H1 (cell line): Measurements from ENCODE around the gene IFT25. TPM values are rescaled to one million over a fixed set of nuclear protein-coding genes. Genes with fewer than 3 reads are reported as not detected.

ENCODE experiments used
- CTCF ChIA-PET: fragments of 300-600 bp; sonication (Branson Sonifier 250); formaldehyde crosslinking; loops from one replicate; lab custom pipeline; 2021; ENCODE audit not compliant: partially characterized antibody; lab: Charles Lee
- POLR2A ChIA-PET: fragments of 300-600 bp; sonication (Branson Sonifier 250); formaldehyde crosslinking; loops from one replicate; lab custom pipeline; 2021; ENCODE audit warnings: inconsistent platforms; ENCODE audit not compliant: partially characterized antibody; lab: Charles Lee
- DNase-seq, 2 experiments: peaks; one replicate each; pipeline versions ENCODE4 v3.0.0 to v3.0.0-alpha.2; 2010 to 2022; ENCODE audit warnings: low spot score in 2 of 2, low read depth in 1 of 2, mixed read lengths in 1 of 2
- FAIRE-seq: peaks from 2 replicates; lab custom pipeline; 2011; peaks lifted over from hg19 to GRCh38; lab: Jason Lieb, UNC
- H2AFZ ChIP-seq: 2 replicates; pipeline ENCODE4 v1.8.1; 2012; ENCODE audit warnings: low read length, inconsistent platforms
- H2AK5ac ChIP-seq: 2 replicates; pipeline ENCODE4 v1.6.1; 2013; ENCODE audit warnings: low read depth, low read length
- H2BK120ac ChIP-seq: replicated peaks from 2 replicates; pipeline ENCODE3; 2013; ENCODE audit warnings: low read depth, low read length, inconsistent platforms
- H2BK12ac ChIP-seq: 2 replicates; pipeline ENCODE4 v1.6.1; 2013; ENCODE audit warnings: low read depth, low read length
- H2BK15ac ChIP-seq: 2 replicates; pipeline ENCODE4 v1.6.1; 2013; ENCODE audit warnings: low read length
- H2BK20ac ChIP-seq: 2 replicates; pipeline ENCODE4 v1.6.1; 2013; ENCODE audit warnings: low read length
- H2BK5ac ChIP-seq: 2 replicates; pipeline ENCODE4 v1.6.1; 2013; ENCODE audit warnings: low read depth, low read length
- H3K14ac ChIP-seq: 2 replicates; pipeline ENCODE4 v1.6.1; 2013; ENCODE audit warnings: inconsistent platforms; ENCODE audit not compliant: insufficient read length
- H3K18ac ChIP-seq: 2 replicates; pipeline ENCODE4 v1.6.1; 2013; ENCODE audit warnings: low read length; ENCODE audit errors: extremely low read depth
- H3K23ac ChIP-seq: 2 replicates; pipeline ENCODE4 v1.6.1; 2013; ENCODE audit warnings: inconsistent platforms; ENCODE audit not compliant: insufficient read length
- H3K23me2 ChIP-seq: 2 replicates; pipeline ENCODE4 v1.6.1; 2013; ENCODE audit warnings: low read depth, low read length
- H3K27ac ChIP-seq: 2 replicates; pipeline ENCODE4 v1.6.1; 2011; ENCODE audit warnings: low read depth, low read length, inconsistent platforms
- H3K27me3 ChIP-seq, 4 experiments: replicated peaks in 1 of 4; 1 replicate in 1 of 4; 2 replicates in 3 of 4; pipeline versions ENCODE4 v1.6.1 to v1.8.1; 2011 to 2013; ENCODE audit warnings: low read length in 3 of 4, mild to moderate bottlenecking in 3 of 4, inconsistent platforms in 2 of 4, mixed read lengths in 2 of 4, moderate library complexity in 1 of 4; ENCODE audit not compliant: control insufficient read depth in 3 of 4, insufficient read depth in 3 of 4; ENCODE audit errors: extremely low read depth in 1 of 4
- H3K36me3 ChIP-seq, 4 experiments: 2 replicates each; pipeline versions ENCODE4 v1.6.1 to v1.8.1; 2011 to 2013; ENCODE audit warnings: mild to moderate bottlenecking in 4 of 4, low read length in 3 of 4, moderate library complexity in 2 of 4, control low read depth in 1 of 4, inconsistent platforms in 1 of 4; ENCODE audit not compliant: insufficient read depth in 4 of 4, control insufficient read depth in 2 of 4
- H3K4ac ChIP-seq: replicated peaks from 2 replicates; pipeline ENCODE3; 2013; ENCODE audit warnings: low read length, low read depth, mixed read lengths, inconsistent platforms; ENCODE audit not compliant: insufficient read length
- H3K4me1 ChIP-seq, 4 experiments: replicated peaks in 1 of 4; 1 replicate in 1 of 4; 2 replicates in 3 of 4; pipeline versions ENCODE4 v1.6.1 to v1.8.1; 2011 to 2013; ENCODE audit warnings: low read length in 3 of 4, inconsistent platforms in 2 of 4, mixed read lengths in 1 of 4; ENCODE audit not compliant: insufficient read depth in 4 of 4, control insufficient read depth in 3 of 4
- H3K4me2 ChIP-seq, 2 experiments: 2 replicates each; pipeline versions ENCODE4 v1.6.1 to v1.8.1; 2011 to 2013; ENCODE audit warnings: low read depth in 2 of 2, low read length in 2 of 2, control low read depth in 1 of 2, inconsistent platforms in 1 of 2, mild to moderate bottlenecking in 1 of 2; ENCODE audit not compliant: insufficient read depth in 1 of 2
- H3K4me3 ChIP-seq, 4 experiments: fragments of 200-600, 300-600 bp in 1 of 4; sonication (generic), shearing (Covaris generic), sonication (Bioruptor Twin) in 1 of 4; 2 replicates each; pipeline versions ENCODE4 v1.5.1 to v1.8.1; 2011 to 2016; ENCODE audit warnings: low read length in 4 of 4, low read depth in 3 of 4, control low read depth in 2 of 4, inconsistent platforms in 2 of 4, mild to moderate bottlenecking in 2 of 4, mixed read lengths in 1 of 4, moderate library complexity in 1 of 4; ENCODE audit not compliant: insufficient read depth in 2 of 4; ENCODE audit errors: extremely low read depth in 1 of 4
- H3K56ac ChIP-seq: replicated peaks from 2 replicates; pipeline ENCODE3; 2013; ENCODE audit warnings: low read depth, mild to moderate bottlenecking, mixed read lengths, low read length, inconsistent platforms; ENCODE audit not compliant: insufficient read length
- H3K79me1 ChIP-seq: 2 replicates; pipeline ENCODE4 v1.6.1; 2013; ENCODE audit warnings: low read depth, low read length, control low read depth
- H3K79me2 ChIP-seq, 2 experiments: 2 replicates each; pipeline versions ENCODE4 v1.6.1 to v1.8.1; 2012 to 2013; ENCODE audit warnings: low read length in 2 of 2, mild to moderate bottlenecking in 2 of 2, inconsistent platforms in 1 of 2; ENCODE audit not compliant: insufficient read depth in 2 of 2, control insufficient read depth in 1 of 2
- H3K9ac ChIP-seq, 4 experiments: replicated peaks in 1 of 4; 1 replicate in 1 of 4; 2 replicates in 3 of 4; pipeline versions ENCODE4 v1.6.1 to v1.8.1; 2011 to 2013; ENCODE audit warnings: low read depth in 3 of 4, low read length in 3 of 4, control low read depth in 2 of 4, mild to moderate bottlenecking in 2 of 4, moderate library complexity in 2 of 4, inconsistent platforms in 1 of 4; ENCODE audit errors: extremely low read depth in 1 of 4
- H3K9me3 ChIP-seq, 2 experiments: 2 replicates each; pipeline versions ENCODE4 v1.6.1 to v1.8.1; 2012 to 2013; ENCODE audit warnings: mild to moderate bottlenecking in 2 of 2, moderate library complexity in 2 of 2, control low read depth in 1 of 2, inconsistent platforms in 1 of 2, low read depth in 1 of 2, low read length in 1 of 2, mixed read lengths in 1 of 2; ENCODE audit not compliant: insufficient read depth in 2 of 2
- H4K20me1 ChIP-seq, 2 experiments: replicated peaks in 1 of 2; 2 replicates each; pipeline versions ENCODE3 to v1.8.1; 2011 to 2013; ENCODE audit warnings: inconsistent platforms in 2 of 2, low read length in 2 of 2, mild to moderate bottlenecking in 1 of 2; ENCODE audit not compliant: insufficient read depth in 2 of 2, control insufficient read depth in 1 of 2
- H4K5ac ChIP-seq: 2 replicates; pipeline ENCODE4 v1.6.1; 2013; ENCODE audit warnings: low read length, low read depth, mixed read lengths, inconsistent platforms; ENCODE audit not compliant: insufficient read length
- H4K8ac ChIP-seq: 2 replicates; pipeline ENCODE4 v1.8.0; 2013; ENCODE audit warnings: mild to moderate bottlenecking, moderate library complexity, low read length, inconsistent platforms; ENCODE audit not compliant: insufficient read depth; ENCODE audit errors: extremely low read depth
- H4K91ac ChIP-seq: replicated peaks from 2 replicates; pipeline ENCODE3; 2013; ENCODE audit warnings: low read length, mixed read lengths, inconsistent platforms; ENCODE audit not compliant: insufficient read length
- CTCF ChIP-seq, 3 experiments: IDR thresholded peaks; 1 replicate in 2 of 3; 2 replicates in 1 of 3; pipeline versions ENCODE4 v1.5.1 to v1.6.1; 2011; ENCODE audit warnings: low read length in 3 of 3, mild to moderate bottlenecking in 3 of 3, inconsistent platforms in 2 of 3, low read depth in 1 of 3, moderate library complexity in 1 of 3; ENCODE audit not compliant: insufficient read depth in 1 of 3; ENCODE audit errors: control extremely low read depth in 1 of 3
- RAD21 ChIP-seq, 2 experiments: IDR thresholded peaks in 1 of 2; conservative IDR thresholded peaks in 1 of 2; 2 replicates each; pipeline ENCODE4 v1.6.1; 2011; ENCODE audit warnings: low read depth in 2 of 2, low read length in 2 of 2, improper control_type of control experiment in 1 of 2, inconsistent platforms in 1 of 2, mild to moderate bottlenecking in 1 of 2, moderate library complexity in 1 of 2
- RNF2 ChIP-seq: fragments of 200-900, 300-1000 bp; sonication (generic); IDR thresholded peaks from 2 replicates; pipeline ENCODE4 v1.7.1; 2016; ENCODE audit warnings: borderline replicate concordance, low read depth, mild to moderate bottlenecking, antibody characterized with exemption, low read length; ENCODE audit not compliant: poor library complexity, severe bottlenecking; ENCODE audit errors: missing control alignments
- WGBS, 2 experiments: shearing (Covaris generic) in 1 of 2; methylation state at CpG; one replicate each; pipeline versions ENCODE4 v1.1.6 to v1.1.7; 2013 to 2015; ENCODE audit warnings: low lambda C conversion rate in 2 of 2, mixed read lengths in 2 of 2, inconsistent platforms in 1 of 2, low coverage in 1 of 2, missing lambda C conversion rate in 1 of 2; ENCODE audit not compliant: insufficient replicate concordance in 2 of 2, insufficient coverage in 1 of 2, insufficient read length in 1 of 2; ENCODE audit errors: extremely low coverage in 1 of 2, missing lambda C conversion rate in 1 of 2; 5-methylcytosine and 5-hydroxymethylcytosine counted together
- polyA plus RNA-seq, 7 experiments: library from polyadenylated mRNA; depleted of rRNA in 3 of 7; stranded (reverse) in 5 of 7; unstranded in 2 of 7; fragments of >200 nt in 5 of 7; fragments of 200-250 nt in 2 of 7; gene quantifications; 1 replicate in 5 of 7; 2 replicates in 1 of 7; 4 replicates in 1 of 7; pipeline versions ENCODE4 v1.2.1 to v1.2.3, GENCODE V29; 2011 to 2013; ENCODE audit warnings: missing spikeins in 2 of 7, mixed read lengths in 2 of 7
- total RNA-seq: library from RNA; stranded (reverse); fragmentation: NEBNext Ultra II Directional; extraction: Animal tissue kit (Norgen Biotek cat#: 25700); gene quantifications from 2 replicates; pipeline ENCODE4 v1.2.1, GENCODE V29; 2021

IFT25 gene
- total and polyA plus RNA-seq, 2 of the 8 experiments (the other 6 are each of a cell fraction or from before 2014, with no cell fraction given) = 15.0 to 36.3 TPM

- no peak overlapping the region for H4K91ac ChIP-seq
- H3K56ac ChIP-seq = no peak overlapping the region
- no peak overlapping the region for H2BK5ac ChIP-seq
- no peak overlapping the region for H3K4me2 ChIP-seq
- 74% methylated on average over 5 of the region's 5 CpGs; no CpG with 5 or more reads in 1 of the 2 experiments for WGBS, 2 experiments
- DNase-seq = no peak
- H4K20me1 ChIP-seq = no peaks in the 10 kb centered on the region
- H4K5ac ChIP-seq = no peak overlapping the region
- no peaks in the 10 kb centered on the region for H3K27me3 ChIP-seq
- H3K36me3 ChIP-seq = peaks cover 0 to 21% (median 9%) of the 10 kb centered on the region in 4 experiments; a peak in 5 of 8 replicates
- no peaks in the 10 kb centered on the region for H3K9me3 ChIP-seq
- H3K4me3 ChIP-seq = no peak overlapping the region
- no peaks in the 10 kb centered on the region for H3K23me2 ChIP-seq
- no peak overlapping the region for H2AFZ ChIP-seq
- no peak overlapping the region for H3K18ac ChIP-seq
- H3K9ac ChIP-seq = no peak overlapping the region
- H3K14ac ChIP-seq = no peak overlapping the region
- no peak overlapping the region for H2AK5ac ChIP-seq
- peak; percentile 53 to 55 for TF ChIP-seq RAD21 (IDR thresholded peaks at IDR 0.05 in 1 of 2, conservative IDR thresholded peaks at IDR 0.05 in 1 of 2; ENCODE audit: low read depth in 2 of 2, low read length in 2 of 2)
- TF ChIP-seq RNF2 = no peak
- peak in 2 of 3 experiments; percentile 41 to 56; a peak in 2 of 4 replicates for TF ChIP-seq CTCF (IDR thresholded peaks at IDR 0.05; ENCODE audit: control extremely low read depth in 1 of 3, insufficient read depth in 1 of 3, low read depth in 1 of 3, low read length in 3 of 3)
- TF ChIP-seq, all 59 proteins: peak for 2
- Histone ChIP-seq H2BK20ac (no peak overlapping the region), H3K79me1 (no peaks in the 10 kb centered on the region), H4K8ac (no peak overlapping the region), H2BK12ac (no peak overlapping the region), H3K4me1 (no peaks in the 10 kb centered on the region), H3K79me2 (no peaks in the 10 kb centered on the region), H3K23ac (no peak overlapping the region), H3K4ac (no peak overlapping the region), H2BK15ac (no peak overlapping the region), H3K27ac (no peak overlapping the region), H2BK120ac (no peak overlapping the region)
- CTCF ChIA-PET = interaction anchor here (0.6 to 6.8 kb wide), 33 partner anchors 8 to 954 kb away, joined by 3 to 112 read pairs (median 4); partner anchors contain the start of genes IFT25, LRRC42 and YIPF1
- POLR2A ChIA-PET = interaction anchor here (1.0 kb wide), 2 partner anchors 15 to 18 kb away, joined by 3 to 4 read pairs; partner anchors contain the start of gene DIO1
- FAIRE-seq = no peak
Measured at GRCh38 chr1:53878492-53879105, 66.9 kb downstream of the IFT25 start.
